ENCODE results near the gene EPB41L2.
"Not testable (repeated sequence)": the region's sequence is repeated elsewhere in the genome, so short reads cannot be mapped to it uniquely, and the experiment has no call there.

EPB41L2 gene

GRCh38 chr6:130937942-130938604 is 125.0 kb downstream of the EPB41L2 start:
- no peak for DNase-seq

GRCh38 chr6:130936933-130937332 is 126.1 kb downstream of the EPB41L2 start:
- no peak for DNase-seq

GRCh38 chr6:130935978-130936377 is 127.1 kb downstream of the EPB41L2 start:
- no peak for DNase-seq

GRCh38 chr6:130934848-130935585 is 128.0 kb downstream of the EPB41L2 start:
- DNase-seq, result no peak

GRCh38 chr6:130933712-130934200 is 129.3 kb downstream of the EPB41L2 start:
- no peak for DNase-seq

- DNase-seq, result no peak
Observed at GRCh38 chr6:130932921-130933320, 130.1 kb downstream of the EPB41L2 start.

- DNase-seq, result no peak
Observed at GRCh38 chr6:130932438-130932837, 130.6 kb downstream of the EPB41L2 start.

- no peak for DNase-seq
Observed at GRCh38 chr6:130931683-130932082, 131.4 kb downstream of the EPB41L2 start.

- no peak for DNase-seq
Observed at GRCh38 chr6:130929036-130929678, 133.9 kb downstream of the EPB41L2 start.

GRCh38 chr6:130928158-130928912 is 134.7 kb downstream of the EPB41L2 start:
- no peak for DNase-seq

- DNase-seq, result no peak
Observed at GRCh38 chr6:130927305-130927704, 135.7 kb downstream of the EPB41L2 start.

GRCh38 chr6:130923350-130923749 is 139.7 kb downstream of the EPB41L2 start:
- DNase-seq, result no peak

- no peak for DNase-seq
Observed at GRCh38 chr6:130922922-130923321, 140.1 kb downstream of the EPB41L2 start.

- no peak for DNase-seq
Observed at GRCh38 chr6:130920969-130921368, 142.1 kb downstream of the EPB41L2 start.

- no peak for DNase-seq
Observed at GRCh38 chr6:130918171-130918570, 144.9 kb downstream of the EPB41L2 start.

- not testable (repeated sequence) for DNase-seq
Observed at GRCh38 chr6:130915606-130916005, 147.4 kb downstream of the EPB41L2 start.

- no peak for DNase-seq
Observed at GRCh38 chr6:130913120-130913519, 149.9 kb downstream of the EPB41L2 start.

- DNase-seq, result no peak
Observed at GRCh38 chr6:130912434-130912833, 150.6 kb downstream of the EPB41L2 start.

GRCh38 chr6:130908958-130909357 is 154.1 kb downstream of the EPB41L2 start:
- no peak for DNase-seq

GRCh38 chr6:130908188-130908587 is 154.9 kb downstream of the EPB41L2 start:
- no peak for DNase-seq

GRCh38 chr6:130907687-130908086 is 155.4 kb downstream of the EPB41L2 start:
- no peak for DNase-seq

GRCh38 chr6:130906736-130907381 is 156.2 kb downstream of the EPB41L2 start:
- DNase-seq, result no peak

GRCh38 chr6:130903602-130904001 is 159.4 kb downstream of the EPB41L2 start:
- DNase-seq, result no peak

Measured in stimulated activated CD4-positive, alpha-beta T cell treated with anti-CD3 and anti-CD28 coated beads, Interleukin-4, amount 100 ng/mL, for 1 hour (primary cell).